IgD-negative memory B cell (primary cell): Measurements from ENCODE around the gene PLK3. TPM values are rescaled to one million over a fixed set of nuclear protein-coding genes. Genes with fewer than 3 reads are reported as not detected.
"Not testable (repeated sequence)": the region's sequence is repeated elsewhere in the genome, so short reads cannot be mapped to it uniquely, and the experiment has no call there.

ENCODE experiments used
- H3K27ac Mint-ChIP-seq, 3 donors: one replicate each; pipeline ENCODE4 v1.8.0; 2020 to 2022; ENCODE audit warnings: mild to moderate bottlenecking in 3 of 3, mixed read lengths in 3 of 3, moderate library complexity in 1 of 3
- H3K27me3 Mint-ChIP-seq: one replicate; pipeline ENCODE4 v1.8.0; 2021; ENCODE audit warnings: mixed read lengths
- H3K36me3 Mint-ChIP-seq: one replicate; pipeline ENCODE4 v1.8.0; 2020; ENCODE audit warnings: mild to moderate bottlenecking, mixed read lengths
- H3K4me1 Mint-ChIP-seq, 3 donors: one replicate each; pipeline ENCODE4 v1.8.0; 2020 to 2022; ENCODE audit warnings: mixed read lengths in 3 of 3, mild to moderate bottlenecking in 1 of 3
- H3K4me3 Mint-ChIP-seq, 4 donors: one replicate each; pipeline ENCODE4 v1.8.0; 2020 to 2022; ENCODE audit warnings: mild to moderate bottlenecking in 4 of 4, mixed read lengths in 4 of 4, moderate library complexity in 3 of 4
- H3K9me3 Mint-ChIP-seq, 3 donors: one replicate each; pipeline ENCODE4 v1.8.0; 2020 to 2021; ENCODE audit warnings: mixed read lengths in 3 of 3, mild to moderate bottlenecking in 1 of 3
- polyA plus RNA-seq: library from polyadenylated mRNA; unstranded; fragments of 300-500 nt; fragmentation: Illumina TruSeq; gene quantifications from one replicate; pipeline ENCODE4 v1.2.3, GENCODE V29; 2021

PLK3 gene
- polyA plus RNA-seq, 1 donor from 2014 or later: 9.6 TPM

- Mint-ChIP-seq H3K36me3 (peaks cover 1% of the 10 kb centered on the region), H3K4me1 (peaks cover 44 to 47% (median 45%) of the 10 kb centered on the region in 3 donors), H3K27ac (peak overlapping the region; percentile 97 to 99 (median 99)), H3K9me3 (no peaks in the 10 kb centered on the region), H3K4me3 (peak overlapping the region in 3 of 4 donors; percentile 39 to 92 (median 87)), H3K27me3 (no peaks in the 10 kb centered on the region)
Observed at GRCh38 chr1:44810101-44810761, 10.1 kb downstream of the PLK3 start.

GRCh38 chr1:44810762-44811105 lies 10.6 kb downstream of the PLK3 start:
- Mint-ChIP-seq H3K4me1 (peaks cover 45 to 48% (median 46%) of the 10 kb centered on the region in 3 donors), H3K27ac (peak overlapping the region; percentile 90 to 99 (median 99)), H3K4me3 (peak overlapping the region in 3 of 4 donors; percentile 39 to 92 (median 87))
- not testable (repeated sequence) for H3K36me3 Mint-ChIP-seq, H3K9me3 Mint-ChIP-seq, H3K27me3 Mint-ChIP-seq

- peaks cover 1% of the 10 kb centered on the region for H3K36me3 Mint-ChIP-seq
- peak overlapping the region in 3 of 4 donors; percentile 34 to 92 (median 86) for H3K4me3 Mint-ChIP-seq
- no peaks in the 10 kb centered on the region for H3K9me3 Mint-ChIP-seq
- H3K27ac Mint-ChIP-seq: peak overlapping the region; percentile 90 to 99 (median 99)
- H3K27me3 Mint-ChIP-seq: no peaks in the 10 kb centered on the region
- peaks cover 45 to 48% (median 46%) of the 10 kb centered on the region in 3 donors for H3K4me1 Mint-ChIP-seq
Observed at GRCh38 chr1:44811234-44811633, 11.1 kb downstream of the PLK3 start.

- H3K4me3 Mint-ChIP-seq: peak overlapping the region in 2 of 4 donors; percentile 70 to 86
- H3K9me3 Mint-ChIP-seq: no peaks in the 10 kb centered on the region
- no peaks in the 10 kb centered on the region for H3K27me3 Mint-ChIP-seq
- peaks cover 32 to 39% (median 39%) of the 10 kb centered on the region in 3 donors for H3K4me1 Mint-ChIP-seq
- H3K36me3 Mint-ChIP-seq: no peaks in the 10 kb centered on the region
- peak overlapping the region in 2 of 3 donors; percentile 31 to 89 for H3K27ac Mint-ChIP-seq
Observed at GRCh38 chr1:44812822-44813543, 12.8 kb downstream of the PLK3 start.

- H3K27ac Mint-ChIP-seq, H3K36me3 Mint-ChIP-seq, H3K4me3 Mint-ChIP-seq, H3K27me3 Mint-ChIP-seq, H3K9me3 Mint-ChIP-seq: not testable (repeated sequence)
- peaks cover 25 to 29% (median 26%) of the 10 kb centered on the region in 3 donors for H3K4me1 Mint-ChIP-seq
Observed at GRCh38 chr1:44815926-44816325, 15.7 kb downstream of the PLK3 start.

GRCh38 chr1:44817307-44817706 lies 17.1 kb downstream of the PLK3 start:
- Mint-ChIP-seq H3K27me3 (no peaks in the 10 kb centered on the region), H3K27ac (peak overlapping the region in 1 of 3 donors; percentile 46), H3K4me3 (peak overlapping the region in 2 of 4 donors; percentile 31 to 41), H3K4me1 (peaks cover 17 to 22% (median 18%) of the 10 kb centered on the region in 3 donors), H3K9me3 (no peaks in the 10 kb centered on the region), H3K36me3 (no peaks in the 10 kb centered on the region)

GRCh38 chr1:44817771-44818495 lies 17.8 kb downstream of the PLK3 start:
- peaks cover 17 to 22% (median 18%) of the 10 kb centered on the region in 3 donors for H3K4me1 Mint-ChIP-seq
- no peaks in the 10 kb centered on the region for H3K27me3 Mint-ChIP-seq
- no peaks in the 10 kb centered on the region for H3K36me3 Mint-ChIP-seq
- H3K4me3 Mint-ChIP-seq: peak overlapping the region in 3 of 4 donors; percentile 41 to 83 (median 67)
- peak overlapping the region in 2 of 3 donors; percentile 76 to 93 for H3K27ac Mint-ChIP-seq
- no peaks in the 10 kb centered on the region for H3K9me3 Mint-ChIP-seq

- no peaks in the 10 kb centered on the region for H3K36me3 Mint-ChIP-seq
- H3K9me3 Mint-ChIP-seq: no peaks in the 10 kb centered on the region
- H3K4me3 Mint-ChIP-seq: peak overlapping the region; percentile 83 to 94 (median 89)
- H3K27ac Mint-ChIP-seq: peak overlapping the region; percentile 93 to 100 (median 100)
- peaks cover 17 to 22% (median 18%) of the 10 kb centered on the region in 3 donors for H3K4me1 Mint-ChIP-seq
- H3K27me3 Mint-ChIP-seq: no peaks in the 10 kb centered on the region
Observed at GRCh38 chr1:44819196-44819607, 19.0 kb downstream of the PLK3 start.

GRCh38 chr1:44819608-44820327 lies 19.6 kb downstream of the PLK3 start:
- Mint-ChIP-seq H3K9me3 (no peaks in the 10 kb centered on the region), H3K4me3 (peak overlapping the region; percentile 83 to 94 (median 89)), H3K27me3 (no peaks in the 10 kb centered on the region), H3K36me3 (no peaks in the 10 kb centered on the region), H3K4me1 (peaks cover 16 to 21% (median 18%) of the 10 kb centered on the region in 3 donors), H3K27ac (peak overlapping the region; percentile 93 to 100 (median 100))

- Mint-ChIP-seq H3K27me3 (no peaks in the 10 kb centered on the region), H3K4me1 (peaks cover 11 to 16% (median 15%) of the 10 kb centered on the region in 3 donors), H3K27ac (peak overlapping the region; percentile 93 to 100 (median 100)), H3K9me3 (no peaks in the 10 kb centered on the region), H3K36me3 (no peaks in the 10 kb centered on the region), H3K4me3 (peak overlapping the region; percentile 83 to 94 (median 89))
Observed at GRCh38 chr1:44820328-44821239, 20.4 kb downstream of the PLK3 start.

GRCh38 chr1:44821240-44821715 lies 21.1 kb downstream of the PLK3 start:
- Mint-ChIP-seq H3K27me3 (no peaks in the 10 kb centered on the region), H3K4me1 (peaks cover 11 to 18% (median 16%) of the 10 kb centered on the region in 3 donors), H3K27ac (peak overlapping the region in 2 of 3 donors; percentile 93 to 100), H3K4me3 (peak overlapping the region; percentile 11 to 94 (median 52)), H3K36me3 (no peaks in the 10 kb centered on the region), H3K9me3 (no peaks in the 10 kb centered on the region)

GRCh38 chr1:44822131-44822701 lies 22.0 kb downstream of the PLK3 start:
- Mint-ChIP-seq H3K9me3 (no peaks in the 10 kb centered on the region), H3K27me3 (no peaks in the 10 kb centered on the region), H3K36me3 (no peaks in the 10 kb centered on the region), H3K27ac (peak overlapping the region in 1 of 3 donors; percentile 93), H3K4me3 (no peak overlapping the region), H3K4me1 (peaks cover 11 to 18% (median 16%) of the 10 kb centered on the region in 3 donors)

- H3K27me3 Mint-ChIP-seq: no peaks in the 10 kb centered on the region
- peaks cover 11 to 13% (median 12%) of the 10 kb centered on the region in 3 donors for H3K4me1 Mint-ChIP-seq
- no peaks in the 10 kb centered on the region for H3K9me3 Mint-ChIP-seq
- H3K27ac Mint-ChIP-seq: no peak overlapping the region
- H3K36me3 Mint-ChIP-seq: no peaks in the 10 kb centered on the region
- H3K4me3 Mint-ChIP-seq: no peak overlapping the region
Observed at GRCh38 chr1:44822981-44823451, 22.8 kb downstream of the PLK3 start.
